IPS-NIHi11 (cell line): Measurements from ENCODE around the gene DYRK3.

Experiments
- DNase-seq: peaks from one replicate; pipeline ENCODE4 v3.0.0; 2012; ENCODE audit warnings: mixed read lengths, low spot score

Gene DYRK3

DNA sequence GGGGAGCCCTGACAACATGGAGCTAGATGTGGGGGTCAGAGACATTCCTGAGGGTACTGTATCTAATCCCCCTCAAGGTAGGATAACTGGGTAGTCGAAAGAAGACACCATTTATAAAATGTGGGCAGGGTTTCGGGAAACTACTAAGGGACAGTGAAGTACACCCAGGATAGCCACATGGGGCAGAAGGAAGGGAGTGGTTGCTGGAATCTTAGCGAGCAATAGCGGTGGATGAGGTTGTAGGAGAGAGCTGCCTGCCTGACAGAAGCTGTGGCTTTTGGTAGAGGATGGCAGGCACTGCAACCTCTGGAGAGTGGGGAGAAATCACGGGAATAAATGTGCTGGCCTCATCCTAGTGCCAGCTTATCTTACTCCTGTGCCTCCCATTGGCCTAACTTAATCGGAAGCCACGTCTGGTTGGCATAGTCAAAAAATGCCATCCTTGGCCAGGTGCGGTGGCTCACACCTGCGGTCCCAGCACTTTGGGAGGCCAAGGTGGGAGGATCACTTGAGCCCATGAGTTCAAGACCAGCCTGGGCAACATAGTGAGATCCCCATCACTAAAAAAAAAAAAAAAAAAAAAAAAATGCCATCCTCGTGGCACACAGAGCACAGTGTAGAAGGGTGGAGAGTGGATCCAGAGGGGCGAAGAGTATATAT, 26.0 kb downstream of the DYRK3 start:
- no peak for DNase-seq

DNA sequence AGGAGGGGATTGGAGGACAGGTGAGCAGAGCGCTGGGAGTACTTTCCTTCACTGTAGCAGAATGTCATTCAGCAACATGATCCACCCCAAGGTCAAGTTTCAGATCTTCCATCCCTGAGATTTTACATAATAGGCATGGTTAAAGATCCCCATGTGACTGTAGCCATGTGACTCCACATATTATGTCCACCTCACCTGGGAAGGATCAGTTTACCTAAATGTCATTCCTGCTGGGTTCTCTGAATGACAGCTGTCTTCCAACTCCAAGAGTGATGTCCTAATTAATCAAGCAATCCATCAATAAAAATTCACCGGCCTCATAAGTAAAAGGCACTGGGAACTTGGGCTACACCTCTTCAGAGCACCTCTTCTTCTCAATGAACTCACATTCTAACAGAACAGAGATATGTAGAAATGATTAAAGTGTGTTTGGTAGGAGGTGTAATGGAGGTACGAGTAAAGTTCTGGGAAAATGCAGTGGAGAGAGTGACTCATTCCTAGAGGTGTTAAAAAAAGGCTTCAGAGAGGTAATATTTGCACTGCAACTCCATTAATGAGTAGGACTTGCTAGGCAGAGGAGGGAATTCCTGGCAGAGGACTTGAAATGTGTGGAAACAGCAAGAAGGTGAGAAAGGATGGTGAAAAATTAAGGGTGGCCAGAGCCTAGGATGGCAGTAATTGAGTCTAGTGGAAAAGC, 27.2 kb downstream of the DYRK3 start:
- DNase-seq = no peak

DNA sequence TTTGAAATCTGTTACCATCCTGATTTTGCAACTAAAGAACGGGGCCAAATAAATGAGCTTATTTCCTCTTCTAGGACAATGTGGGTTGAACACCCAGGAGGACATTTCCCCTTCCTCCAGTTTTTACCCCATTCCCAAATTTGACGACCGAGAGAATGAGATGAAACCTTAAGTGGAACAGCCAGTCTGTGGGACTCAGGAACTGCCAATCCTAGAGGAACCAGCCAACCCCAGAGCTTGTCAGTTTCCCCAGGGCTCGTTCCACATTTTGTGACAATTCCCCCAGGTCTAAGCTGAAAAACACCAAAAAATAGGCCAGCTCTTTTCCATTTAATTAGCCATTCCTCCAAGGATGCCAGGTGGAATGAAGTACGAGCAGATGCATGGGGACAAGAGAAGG, 28.0 kb downstream of the DYRK3 start:
- DNase-seq = no peak

DNA sequence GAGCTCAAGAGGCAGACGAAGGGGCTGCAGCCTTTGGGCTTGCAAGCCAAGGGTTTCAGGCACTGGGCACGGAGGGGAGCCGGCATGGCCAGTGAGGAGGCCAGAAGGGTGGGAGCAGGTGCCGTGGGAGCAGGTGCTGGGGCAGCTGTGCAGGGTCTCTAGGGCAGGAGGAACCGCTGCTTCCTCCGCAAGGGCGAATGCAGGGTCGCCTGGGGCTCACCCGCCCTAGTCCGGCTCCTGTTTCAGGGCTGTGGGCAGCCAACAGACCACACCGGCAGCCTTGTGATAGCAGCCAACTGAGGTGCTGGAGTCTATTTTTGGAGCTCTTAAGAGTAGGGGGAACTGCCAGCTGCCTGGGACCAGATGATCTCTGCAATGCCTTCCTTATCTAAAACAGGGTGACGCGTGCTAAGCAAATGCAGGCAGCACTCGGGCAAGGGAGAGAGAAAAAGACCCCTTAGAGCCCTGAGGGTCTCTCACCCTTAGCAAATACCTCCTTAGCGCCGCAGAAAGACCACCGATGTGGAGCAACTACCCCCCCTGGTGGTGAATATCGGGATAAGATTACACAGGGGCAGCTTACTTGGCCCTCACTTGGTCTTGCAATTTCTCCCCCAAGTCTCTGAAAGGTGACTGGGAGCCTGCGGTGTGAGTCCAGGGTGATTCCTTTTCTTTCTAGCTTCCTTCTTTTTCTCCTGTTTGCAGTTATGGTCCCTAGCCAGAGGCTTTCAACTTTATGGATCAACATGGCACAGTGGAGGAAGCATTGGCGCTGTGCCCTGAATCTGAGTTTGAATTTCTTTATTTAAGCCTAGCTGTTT, 28.7 kb downstream of the DYRK3 start:
- peak; percentile 83 for DNase-seq

DNA sequence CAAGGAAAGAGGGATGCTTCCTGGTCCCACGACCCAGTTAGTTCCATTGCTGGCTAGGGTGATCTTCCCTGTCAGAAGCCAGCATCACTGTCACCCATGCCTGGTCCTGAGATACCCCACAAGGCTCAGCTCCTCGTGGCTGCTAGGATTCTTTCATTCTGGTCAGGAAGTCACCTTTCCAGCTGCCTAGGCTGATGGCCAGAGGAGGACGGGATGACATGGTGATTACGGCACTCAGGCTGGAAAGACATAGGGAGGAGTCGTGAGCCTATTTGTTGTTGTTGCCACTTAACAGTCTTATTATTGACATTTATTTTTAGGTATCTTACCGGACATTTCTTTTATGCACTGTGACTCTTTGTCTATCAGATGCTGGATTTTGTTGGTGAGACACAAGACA, 29.4 kb downstream of the DYRK3 start:
- DNase-seq = no peak

DNA sequence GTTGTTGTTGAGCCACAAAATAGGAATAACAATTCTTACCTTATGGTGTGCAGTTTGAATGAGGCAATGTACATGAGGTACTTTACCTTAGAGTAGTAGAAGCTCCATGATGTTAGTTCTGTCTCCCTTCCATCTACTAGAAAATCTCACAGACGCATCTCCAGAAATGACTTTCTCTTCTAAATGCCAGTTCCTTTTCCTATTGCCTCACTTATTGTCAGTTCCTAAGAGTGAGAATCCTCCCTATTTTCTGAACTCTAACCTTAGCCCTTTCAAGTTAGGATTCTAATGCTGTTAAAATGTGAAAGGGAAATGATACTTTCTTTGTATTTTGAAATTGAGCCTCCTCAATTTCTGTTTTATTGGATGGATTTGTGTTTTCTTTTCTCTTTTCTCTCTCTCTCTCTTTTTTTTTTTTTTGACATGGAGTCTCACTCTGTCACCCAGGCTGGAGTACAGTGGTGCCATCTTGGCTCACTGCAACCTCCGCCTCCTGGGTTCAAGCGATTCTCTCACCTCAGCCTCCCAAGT, 30.8 kb downstream of the DYRK3 start:
- no peak for DNase-seq

DNA sequence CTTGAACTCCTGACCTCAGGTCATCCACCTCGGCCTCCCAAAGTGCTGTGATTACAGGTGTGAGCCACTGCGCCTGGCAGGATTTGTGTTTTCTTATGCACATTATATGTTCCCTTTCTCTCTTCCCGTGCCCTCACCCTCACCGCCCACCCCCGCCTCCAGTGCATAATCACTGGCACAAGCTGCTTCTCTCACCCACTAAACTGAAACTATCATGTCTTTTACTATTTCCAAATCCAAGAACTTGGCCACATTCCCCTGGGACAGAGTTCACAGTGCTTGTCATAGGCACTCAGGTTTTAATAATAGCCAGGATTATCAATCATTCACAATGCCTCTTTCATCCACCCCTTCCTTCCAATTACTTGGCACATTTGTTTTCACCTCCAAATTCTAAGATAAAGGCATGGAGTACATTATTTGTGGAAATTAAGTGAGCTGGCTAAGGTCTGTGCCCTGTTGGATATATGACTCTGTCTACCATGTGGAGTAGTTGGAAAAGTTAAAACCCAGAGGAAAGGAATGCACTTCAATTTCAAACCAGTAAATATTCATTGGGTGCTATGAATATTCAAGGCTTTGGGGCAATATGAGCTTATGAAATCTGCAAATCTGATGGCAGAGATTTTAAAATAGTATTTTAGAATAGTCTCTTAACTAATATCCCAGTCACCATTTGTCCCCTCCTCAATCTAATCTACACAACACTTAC, 31.8 kb downstream of the DYRK3 start:
- DNase-seq = no peak

DNA sequence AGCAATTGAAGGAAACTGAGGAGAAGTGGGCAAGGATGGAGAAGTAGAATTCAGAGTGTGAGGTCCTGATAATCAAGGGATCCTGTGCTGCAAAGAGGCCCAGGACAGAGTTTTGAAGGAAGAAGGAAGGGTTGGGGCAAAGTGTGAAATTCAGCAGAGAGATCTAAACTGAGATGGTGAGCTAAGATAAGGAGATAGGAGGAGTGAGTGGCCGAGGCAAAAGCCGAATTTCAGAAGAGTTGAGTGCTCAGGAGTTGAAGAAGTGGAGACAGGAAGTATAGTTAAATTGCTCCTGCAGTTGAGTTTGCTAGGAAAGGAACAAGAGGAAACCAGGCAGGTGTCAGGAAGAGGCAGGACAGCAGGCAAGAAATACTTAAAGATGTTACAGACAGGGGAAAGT, 33.0 kb downstream of the DYRK3 start:
- DNase-seq = no peak

DNA sequence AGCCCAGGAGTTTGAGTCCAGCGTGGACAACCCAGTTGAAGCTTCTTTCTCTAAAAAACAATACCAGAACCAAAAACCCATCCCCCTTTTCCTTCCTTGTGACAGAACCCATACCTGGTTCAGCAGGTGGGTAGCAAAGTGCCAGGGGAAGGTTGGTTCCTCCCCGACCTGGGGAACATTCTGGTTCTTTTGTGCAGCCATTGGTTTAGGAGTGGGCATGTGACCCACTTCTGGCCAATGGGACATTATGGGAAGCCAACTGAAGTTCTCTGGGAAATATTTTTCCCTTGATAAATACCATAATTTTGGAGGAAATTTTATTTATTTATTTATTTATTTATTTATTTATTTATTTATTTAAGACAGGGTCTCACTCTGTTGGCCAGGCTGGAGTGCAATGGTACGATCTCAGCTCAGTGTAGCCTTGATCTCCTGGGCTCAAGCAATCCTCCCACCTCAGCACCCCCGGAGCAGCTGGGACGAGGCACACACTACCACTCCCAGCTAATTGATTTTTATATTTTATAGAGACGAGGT, 33.6 kb downstream of the DYRK3 start:
- no peak for DNase-seq

DNA sequence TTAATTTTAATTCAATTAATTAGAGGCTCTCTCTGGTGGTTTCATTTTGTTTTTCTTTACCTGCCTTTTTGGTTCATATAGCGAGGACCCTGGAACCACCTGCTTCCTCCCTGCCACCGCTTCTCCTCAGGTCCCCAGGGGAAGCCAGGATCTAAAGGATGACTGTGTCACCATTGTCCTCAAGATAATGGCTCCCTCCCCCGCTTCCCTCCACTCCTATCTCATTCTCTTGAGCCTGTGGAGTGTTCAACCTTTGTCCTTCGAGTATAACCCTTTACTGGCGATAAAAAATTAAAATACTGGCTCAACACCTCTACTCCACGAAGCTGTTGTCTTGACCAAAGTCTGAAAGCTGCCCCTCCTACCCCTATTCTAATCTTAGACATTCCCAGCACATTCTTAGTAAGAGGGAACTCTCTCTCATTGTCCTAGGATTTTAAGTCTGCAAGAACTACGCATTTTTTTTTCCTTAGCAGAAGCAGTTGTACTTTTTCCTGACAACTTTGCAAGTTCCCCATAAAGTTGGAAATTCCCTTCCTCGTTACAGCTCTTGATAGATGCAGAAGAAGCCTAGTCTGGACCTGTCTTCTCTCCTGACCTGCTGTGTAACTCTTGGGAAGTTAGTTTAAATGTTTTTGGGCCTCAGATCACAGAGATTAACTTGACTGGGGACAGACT, 36.8 kb downstream of the DYRK3 start:
- no peak for DNase-seq

DNA sequence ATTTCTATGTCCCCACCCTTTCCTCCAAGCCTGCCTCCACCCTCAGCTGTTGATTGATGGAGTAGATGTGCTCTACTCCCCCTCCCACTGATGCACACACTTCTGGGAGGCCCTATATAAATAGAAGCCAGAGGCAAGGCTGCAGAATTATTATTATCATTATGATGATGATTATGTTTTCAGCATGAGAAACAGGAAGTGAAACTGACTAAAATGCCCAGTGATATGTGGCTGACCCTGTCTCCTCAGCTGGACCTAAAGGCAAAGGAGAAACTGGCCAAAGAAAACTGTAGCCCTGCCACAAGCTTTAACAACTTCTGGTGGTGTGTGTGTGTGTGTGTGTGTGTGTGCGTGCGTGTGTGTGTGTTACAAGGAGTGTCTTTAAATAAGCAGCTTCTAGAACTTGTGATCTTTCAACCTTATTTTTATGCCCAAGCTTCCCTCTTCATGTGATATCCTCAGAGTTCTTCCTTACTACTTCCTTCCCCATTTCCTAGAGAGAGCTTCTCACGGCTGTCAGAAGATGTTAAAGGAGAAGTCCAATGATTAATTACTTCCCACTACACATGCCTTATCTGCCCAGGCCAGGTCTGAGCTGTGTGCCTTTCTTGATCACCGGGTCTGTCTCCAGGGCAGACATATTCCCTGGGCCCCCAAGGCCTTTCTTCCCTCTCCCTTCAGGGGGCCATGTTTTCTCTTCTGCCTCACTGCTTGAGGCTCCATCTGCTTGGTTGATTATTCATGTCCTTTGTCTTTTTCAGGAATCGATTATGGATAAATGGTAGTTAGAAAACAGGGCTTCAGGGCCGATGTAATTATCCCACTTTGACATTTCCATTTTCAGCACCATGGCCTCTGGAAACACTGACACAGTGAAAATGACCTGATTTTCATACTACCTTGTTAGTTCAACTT, 37.8 kb downstream of the DYRK3 start:
- no peak for DNase-seq

DNA sequence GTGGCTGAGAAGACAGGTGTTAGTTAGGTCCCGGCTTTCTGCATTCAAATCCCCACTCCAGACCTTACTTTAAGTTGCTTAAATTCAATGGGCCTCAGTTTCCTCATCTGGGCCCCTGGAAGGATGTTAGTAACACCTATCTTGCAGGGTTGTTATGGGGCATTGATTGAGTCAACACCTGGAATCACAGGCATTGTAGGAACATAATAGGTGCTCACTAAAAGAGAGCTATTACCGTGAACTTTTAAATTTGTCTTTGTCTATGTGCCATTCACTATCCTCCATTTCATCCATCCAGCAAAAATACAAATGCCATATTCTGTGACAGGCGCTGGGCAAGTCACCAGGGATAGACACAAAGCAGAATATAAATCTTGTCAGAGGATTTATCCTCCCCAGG, 38.9 kb downstream of the DYRK3 start:
- no peak for DNase-seq

DNA sequence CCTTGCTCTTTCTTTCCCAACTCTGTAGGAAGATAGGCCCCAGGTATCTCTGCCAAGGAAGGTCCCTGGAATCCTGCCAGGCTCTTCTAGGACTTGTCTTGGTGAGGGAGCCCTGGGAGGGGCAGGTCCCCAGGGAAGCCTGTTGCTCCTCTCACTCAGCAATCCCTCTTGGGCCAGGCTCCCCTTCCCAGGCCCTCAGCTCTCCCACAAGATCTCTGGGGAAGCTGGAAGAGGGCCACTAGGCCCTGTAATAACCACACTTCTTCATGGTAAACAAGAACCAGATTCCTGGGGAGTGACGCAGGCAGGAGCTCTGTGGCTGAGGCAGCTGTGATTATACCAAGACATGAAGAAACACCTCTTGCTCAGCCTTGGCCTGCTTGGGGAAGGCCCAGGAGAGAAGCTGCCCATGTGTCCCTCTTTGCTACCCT, 39.4 kb downstream of the DYRK3 start:
- no peak for DNase-seq

DNA sequence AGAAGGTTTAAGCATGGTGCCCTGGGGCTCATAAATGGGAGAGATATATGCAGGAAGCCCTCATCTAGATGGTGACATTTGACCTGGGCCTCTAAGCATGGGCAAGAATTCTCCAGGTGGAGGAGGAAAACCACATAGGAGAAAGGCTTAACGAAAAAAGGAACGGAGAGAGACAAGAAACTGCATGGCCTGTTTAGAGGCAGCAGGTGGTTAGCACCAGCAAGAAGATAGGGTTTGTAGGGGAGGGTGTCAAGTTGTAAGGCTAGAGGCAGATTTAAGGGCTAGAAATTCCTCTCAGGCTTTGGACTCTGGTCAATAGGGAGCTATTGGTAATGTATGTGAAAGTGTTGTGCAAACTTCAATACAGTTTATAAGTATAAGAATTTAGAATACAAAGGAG, 41.2 kb downstream of the DYRK3 start:
- no peak for DNase-seq

DNA sequence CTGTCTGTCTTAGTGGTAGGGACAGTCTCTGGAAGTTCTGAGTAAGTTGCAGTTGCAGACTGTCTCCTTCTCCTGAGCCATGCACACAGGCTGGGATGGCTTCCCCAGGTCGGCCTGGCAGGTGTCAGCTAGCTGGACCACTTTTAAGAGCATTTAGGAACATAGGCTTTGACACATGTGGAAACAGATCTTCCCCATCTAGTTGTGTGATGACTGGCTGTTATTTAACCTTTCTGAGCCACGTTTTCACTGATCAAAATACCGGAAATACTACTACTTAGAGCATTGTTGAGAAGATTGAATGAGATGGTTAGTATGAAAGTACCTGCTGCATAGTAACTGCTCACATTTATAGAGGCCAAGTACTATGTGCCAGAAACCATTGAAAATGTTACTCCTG, 43.2 kb downstream of the DYRK3 start:
- no peak for DNase-seq

DNA sequence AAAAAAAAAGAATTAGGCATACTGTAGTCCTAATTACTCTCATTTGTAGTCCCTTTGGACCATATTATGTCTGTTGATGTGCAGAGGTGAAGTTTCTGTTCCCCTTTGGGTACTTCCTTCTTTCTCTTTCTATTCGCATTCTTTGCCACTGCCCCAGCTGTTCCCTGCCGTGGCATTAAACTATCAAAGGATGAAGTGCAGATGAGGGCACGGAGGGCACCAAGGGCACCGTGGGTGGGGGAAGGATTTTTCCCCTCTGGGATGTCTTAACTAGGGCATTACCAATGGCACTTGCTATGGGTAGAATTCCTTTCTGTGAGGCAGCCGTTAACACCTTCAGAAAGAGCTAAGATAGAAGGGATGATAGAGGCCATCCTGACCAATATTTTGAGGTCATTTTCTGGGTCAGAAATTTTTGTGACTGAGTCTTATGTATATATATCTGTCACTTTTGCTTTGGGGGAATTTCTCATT, 44.4 kb downstream of the DYRK3 start:
- no peak for DNase-seq

DNA sequence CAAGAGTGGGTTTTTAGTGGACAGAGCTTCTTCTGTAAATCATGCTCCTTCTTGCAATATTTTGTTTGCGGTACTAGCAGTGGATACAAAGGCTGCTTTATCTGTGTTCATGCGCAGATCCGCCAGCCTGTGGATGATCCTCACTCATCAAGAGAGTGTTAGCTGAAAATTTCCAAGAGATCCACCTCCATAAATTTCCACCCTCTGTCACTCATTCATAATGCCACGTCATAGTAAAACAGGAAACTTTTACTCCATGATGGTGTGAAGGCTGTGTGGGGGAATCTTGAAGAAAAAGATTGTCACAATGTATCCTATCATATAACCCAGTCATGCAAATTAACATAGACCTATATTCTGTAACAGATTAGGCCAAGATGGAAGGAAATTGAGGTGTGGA, 44.9 kb downstream of the DYRK3 start:
- DNase-seq = no peak

DNA sequence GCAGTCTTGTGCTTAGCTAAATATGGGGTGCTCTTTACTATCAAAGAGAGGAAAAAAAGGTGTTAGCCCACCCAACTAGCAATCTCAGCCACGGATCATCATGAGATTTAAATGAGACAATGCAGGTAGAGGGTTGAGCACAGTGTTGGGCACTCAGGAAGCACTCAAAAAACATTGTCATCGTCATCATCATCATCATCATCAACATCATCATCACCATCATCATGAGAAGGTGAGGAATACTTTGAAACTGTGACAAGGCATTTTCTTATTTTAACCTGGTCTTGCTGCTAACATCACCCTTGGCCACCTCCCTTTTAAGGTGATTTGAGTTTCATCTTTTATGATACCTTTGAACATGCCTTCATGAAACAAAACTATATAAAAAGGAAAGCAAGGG, 46.0 kb downstream of the DYRK3 start:
- no peak for DNase-seq

DNA sequence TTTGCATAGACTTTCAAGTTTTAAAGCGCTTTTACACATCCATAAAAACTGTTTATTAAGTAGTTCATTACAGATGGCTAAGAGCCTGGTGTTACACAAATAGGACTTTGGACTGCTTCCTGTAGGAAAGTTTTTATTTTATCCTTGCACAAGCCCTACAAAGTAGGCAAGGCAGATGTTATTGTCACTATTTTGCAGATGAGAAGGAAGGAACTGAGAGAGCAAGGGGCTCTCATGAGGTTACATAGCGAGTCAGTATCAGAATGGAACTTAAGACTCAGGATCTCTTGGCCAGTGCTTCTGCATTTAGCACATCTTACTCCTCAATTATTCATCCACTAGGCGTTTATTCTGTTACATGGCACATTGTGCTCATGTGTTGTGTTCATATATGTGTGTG, 46.8 kb downstream of the DYRK3 start:
- no peak for DNase-seq

DNA sequence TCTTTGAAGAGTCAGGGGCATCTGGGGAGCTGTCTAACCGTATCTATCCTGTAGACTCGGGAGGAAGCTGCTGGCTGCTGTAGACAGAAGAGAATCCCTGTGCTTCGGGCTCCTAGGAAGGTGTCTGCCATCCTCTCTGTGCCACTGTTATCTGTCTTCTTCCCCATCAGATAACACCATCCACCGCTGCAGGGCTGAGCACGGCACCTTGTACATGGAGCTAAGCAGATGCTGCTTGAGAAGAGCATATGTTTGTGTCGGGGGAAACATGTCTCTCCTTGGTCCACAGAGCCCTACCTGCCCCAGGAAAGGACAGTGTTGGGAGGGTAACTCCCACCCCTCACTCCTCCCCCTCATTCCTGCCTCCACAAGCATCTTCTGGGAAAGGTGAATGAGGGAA, 48.0 kb downstream of the DYRK3 start:
- no peak for DNase-seq
